K562 (cell line): ENCODE measurements around the gene FAM53A. TPM values are rescaled to one million over a fixed set of nuclear protein-coding genes. Genes with fewer than 3 reads are reported as not detected.

Source experiments
- GATA2 ChIP-seq: sonication (generic); formaldehyde crosslinking; IDR thresholded peaks from 2 replicates; pipeline ENCODE4 v1.4.0; 2020; ENCODE audit warnings: mild to moderate bottlenecking, missing genetic modification reagents
- polyA plus RNA-seq, 8 experiments: library from polyadenylated mRNA; depleted of rRNA in 4 of 8; stranded (reverse) in 5 of 8; unstranded in 3 of 8; fragments of >200 nt; fragmentation: Nextera tagmentation in 2 of 8; fragmentation: Illumina TruSeq in 1 of 8; extraction: Ambion mirVana in 2 of 8; extraction: Trizol in 1 of 8; gene quantifications; 2 replicates each; pipeline versions ENCODE4 v1.2.1 to v1.2.3, GENCODE V29; 2011 to 2014; ENCODE audit warnings: inconsistent platforms in 1 of 8, missing spikeins in 1 of 8
- small RNA-seq: library from RNA; depleted of rRNA; stranded (forward); fragments of <200 nt; gene quantifications from one replicate; pipeline ENCODE3, GENCODE V24; 2014
- total RNA-seq, 7 experiments: library from RNA; depleted of rRNA in 6 of 7; stranded (reverse); fragments of >200 nt in 6 of 7; fragmentation: Illumina TruSeq in 2 of 7; extraction: Trizol in 2 of 7; gene quantifications; 2 replicates each; pipeline versions ENCODE4 v1.2.1 to v1.2.3, GENCODE V29; 2011 to 2021; ENCODE audit warnings: low replicate concordance in 1 of 7
- TF ChIP-seq, protein P1 (sequence below), 2 experiments: fragments of 450-650 bp in 1 of 2; sonication (generic) in 1 of 2; formaldehyde crosslinking in 1 of 2; IDR thresholded peaks; 2 replicates each; pipeline versions ENCODE4 v1.7.1 to v1.9.0; 2016 to 2022; ENCODE audit warnings: inconsistent platforms in 1 of 2, mild to moderate bottlenecking in 1 of 2, missing genetic modification reagents in 1 of 2
- TF ChIP-seq, protein P2 (sequence below): sonication (generic); formaldehyde crosslinking; IDR thresholded peaks from 2 replicates; pipeline ENCODE4 v1.8.0; 2022; ENCODE audit warnings: missing genetic modification reagents, mild to moderate bottlenecking, moderate library complexity, borderline replicate concordance
- TF ChIP-seq, protein P3 (sequence below): fragments of 450-650 bp; IDR thresholded peaks from 2 replicates; pipeline ENCODE4 v1.6.1; 2016; ENCODE audit warnings: mild to moderate bottlenecking

The FAM53A gene
- total and polyA plus RNA-seq, 9 of the 15 experiments (the other 6 are each of a cell fraction or from before 2014, with no cell fraction given): 0.53 to 2.7 (median 1.4) TPM; not detected in 2

DNA sequence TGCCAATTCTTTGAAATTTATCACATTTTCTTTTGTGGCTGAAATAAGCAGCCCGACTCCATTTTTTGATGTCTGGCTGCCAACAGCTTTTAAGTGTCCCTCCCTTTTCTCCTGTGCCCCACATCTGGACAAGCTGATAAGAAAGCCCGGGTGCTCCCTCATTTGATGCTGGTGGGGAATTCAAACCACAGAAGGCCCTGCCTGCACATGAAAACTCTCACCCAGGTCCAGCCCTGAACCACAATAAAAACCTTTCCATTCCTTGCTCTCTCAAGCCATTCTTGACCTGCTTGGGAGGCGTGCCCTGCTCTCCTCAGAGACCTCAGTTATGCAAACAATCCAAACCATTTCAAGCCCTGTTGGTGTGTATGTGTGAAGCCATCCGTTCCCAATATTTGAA, 93.9 kb downstream of the FAM53A start (continued):
- TF ChIP-seq, protein P1, sequence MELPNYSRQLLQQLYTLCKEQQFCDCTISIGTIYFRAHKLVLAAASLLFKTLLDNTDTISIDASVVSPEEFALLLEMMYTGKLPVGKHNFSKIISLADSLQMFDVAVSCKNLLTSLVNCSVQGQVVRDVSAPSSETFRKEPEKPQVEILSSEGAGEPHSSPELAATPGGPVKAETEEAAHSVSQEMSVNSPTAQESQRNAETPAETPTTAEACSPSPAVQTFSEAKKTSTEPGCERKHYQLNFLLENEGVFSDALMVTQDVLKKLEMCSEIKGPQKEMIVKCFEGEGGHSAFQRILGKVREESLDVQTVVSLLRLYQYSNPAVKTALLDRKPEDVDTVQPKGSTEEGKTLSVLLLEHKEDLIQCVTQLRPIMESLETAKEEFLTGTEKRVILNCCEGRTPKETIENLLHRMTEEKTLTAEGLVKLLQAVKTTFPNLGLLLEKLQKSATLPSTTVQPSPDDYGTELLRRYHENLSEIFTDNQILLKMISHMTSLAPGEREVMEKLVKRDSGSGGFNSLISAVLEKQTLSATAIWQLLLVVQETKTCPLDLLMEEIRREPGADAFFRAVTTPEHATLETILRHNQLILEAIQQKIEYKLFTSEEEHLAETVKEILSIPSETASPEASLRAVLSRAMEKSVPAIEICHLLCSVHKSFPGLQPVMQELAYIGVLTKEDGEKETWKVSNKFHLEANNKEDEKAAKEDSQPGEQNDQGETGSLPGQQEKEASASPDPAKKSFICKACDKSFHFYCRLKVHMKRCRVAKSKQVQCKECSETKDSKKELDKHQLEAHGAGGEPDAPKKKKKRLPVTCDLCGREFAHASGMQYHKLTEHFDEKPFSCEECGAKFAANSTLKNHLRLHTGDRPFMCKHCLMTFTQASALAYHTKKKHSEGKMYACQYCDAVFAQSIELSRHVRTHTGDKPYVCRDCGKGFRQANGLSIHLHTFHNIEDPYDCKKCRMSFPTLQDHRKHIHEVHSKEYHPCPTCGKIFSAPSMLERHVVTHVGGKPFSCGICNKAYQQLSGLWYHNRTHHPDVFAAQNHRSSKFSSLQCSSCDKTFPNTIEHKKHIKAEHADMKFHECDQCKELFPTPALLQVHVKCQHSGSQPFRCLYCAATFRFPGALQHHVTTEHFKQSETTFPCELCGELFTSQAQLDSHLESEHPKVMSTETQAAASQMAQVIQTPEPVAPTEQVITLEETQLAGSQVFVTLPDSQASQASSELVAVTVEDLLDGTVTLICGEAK (IDR thresholded peaks at IDR 0.05): no peak
- TF ChIP-seq, protein P1 (CRISPR knock-in tag; IDR thresholded peaks at IDR 0.05): no peak
- TF ChIP-seq, protein P2, sequence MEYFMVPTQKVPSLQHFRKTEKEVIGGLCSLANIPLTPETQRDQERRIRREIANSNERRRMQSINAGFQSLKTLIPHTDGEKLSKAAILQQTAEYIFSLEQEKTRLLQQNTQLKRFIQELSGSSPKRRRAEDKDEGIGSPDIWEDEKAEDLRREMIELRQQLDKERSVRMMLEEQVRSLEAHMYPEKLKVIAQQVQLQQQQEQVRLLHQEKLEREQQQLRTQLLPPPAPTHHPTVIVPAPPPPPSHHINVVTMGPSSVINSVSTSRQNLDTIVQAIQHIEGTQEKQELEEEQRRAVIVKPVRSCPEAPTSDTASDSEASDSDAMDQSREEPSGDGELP (CRISPR knock-in tag): peak; percentile 47; the same call in 1 of the 2 replicates
- TF ChIP-seq, protein P3, sequence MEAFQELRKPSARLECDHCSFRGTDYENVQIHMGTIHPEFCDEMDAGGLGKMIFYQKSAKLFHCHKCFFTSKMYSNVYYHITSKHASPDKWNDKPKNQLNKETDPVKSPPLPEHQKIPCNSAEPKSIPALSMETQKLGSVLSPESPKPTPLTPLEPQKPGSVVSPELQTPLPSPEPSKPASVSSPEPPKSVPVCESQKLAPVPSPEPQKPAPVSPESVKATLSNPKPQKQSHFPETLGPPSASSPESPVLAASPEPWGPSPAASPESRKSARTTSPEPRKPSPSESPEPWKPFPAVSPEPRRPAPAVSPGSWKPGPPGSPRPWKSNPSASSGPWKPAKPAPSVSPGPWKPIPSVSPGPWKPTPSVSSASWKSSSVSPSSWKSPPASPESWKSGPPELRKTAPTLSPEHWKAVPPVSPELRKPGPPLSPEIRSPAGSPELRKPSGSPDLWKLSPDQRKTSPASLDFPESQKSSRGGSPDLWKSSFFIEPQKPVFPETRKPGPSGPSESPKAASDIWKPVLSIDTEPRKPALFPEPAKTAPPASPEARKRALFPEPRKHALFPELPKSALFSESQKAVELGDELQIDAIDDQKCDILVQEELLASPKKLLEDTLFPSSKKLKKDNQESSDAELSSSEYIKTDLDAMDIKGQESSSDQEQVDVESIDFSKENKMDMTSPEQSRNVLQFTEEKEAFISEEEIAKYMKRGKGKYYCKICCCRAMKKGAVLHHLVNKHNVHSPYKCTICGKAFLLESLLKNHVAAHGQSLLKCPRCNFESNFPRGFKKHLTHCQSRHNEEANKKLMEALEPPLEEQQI: 0 out of 2 replicates have a peak, but pooled peaks have one; percentile 9
- TF ChIP-seq GATA2 (CRISPR knock-in tag): peak; percentile 67

Small RNAs within 50 kb of the gene (small RNA-seq; reads per million reads assigned to genes)
- not detected for gene RF00019

Other genes with a start within 250 kb of the FAM53A start
- gene SLBP, start 28.0 kb upstream of the FAM53A start, total RNA-seq (2014; rRNA removed): 185 and 221 TPM in 2 replicates
- gene SLBP, start 28.0 kb upstream of the FAM53A start, total RNA-seq (2014; rRNA removed; fragmentation: Illumina TruSeq; extraction: Trizol): 161 and 175 TPM in 2 replicates
- gene SLBP, start 28.0 kb upstream of the FAM53A start, total RNA-seq (2015; rRNA removed; fragmentation: Illumina TruSeq; extraction: Trizol): 148 and 164 TPM in 2 replicates
- gene SLBP, start 28.0 kb upstream of the FAM53A start, total RNA-seq (2021): 123 and 128 TPM in 2 replicates
- 121 and 191 TPM in 2 replicates for gene SLBP, start 28.0 kb upstream of the FAM53A start, polyA plus RNA-seq (2011; rRNA removed)
- 171 and 214 TPM in 2 replicates for gene SLBP, start 28.0 kb upstream of the FAM53A start, polyA plus RNA-seq (2014; fragmentation: Illumina TruSeq; extraction: Trizol)
- 10 to 100 TPM; 49.4 to 81.8 TPM for gene SLBP, start 28.0 kb upstream of the FAM53A start, polyA plus RNA-seq (2014; fragmentation: Nextera tagmentation; extraction: Ambion mirVana)
- gene SLBP, start 28.0 kb upstream of the FAM53A start, polyA plus RNA-seq (2014; rRNA removed): 157 and 162 TPM in 2 replicates
- 34.3 and 44.0 TPM in 2 replicates for gene TMEM129, start 37.0 kb upstream of the FAM53A start, total RNA-seq (2014; rRNA removed)
- gene TMEM129, start 37.0 kb upstream of the FAM53A start, total RNA-seq (2014; rRNA removed; fragmentation: Illumina TruSeq; extraction: Trizol): 5.8 and 7.8 TPM in 2 replicates
- 18.4 and 20.4 TPM in 2 replicates for gene TMEM129, start 37.0 kb upstream of the FAM53A start, total RNA-seq (2015; rRNA removed; fragmentation: Illumina TruSeq; extraction: Trizol)
- gene TMEM129, start 37.0 kb upstream of the FAM53A start, total RNA-seq (2021): 40.0 and 40.3 TPM in 2 replicates
- 17.9 and 28.9 TPM in 2 replicates for gene TMEM129, start 37.0 kb upstream of the FAM53A start, polyA plus RNA-seq (2011; rRNA removed)
- 18.8 and 24.3 TPM in 2 replicates for gene TMEM129, start 37.0 kb upstream of the FAM53A start, polyA plus RNA-seq (2014; fragmentation: Illumina TruSeq; extraction: Trizol)
- gene TMEM129, start 37.0 kb upstream of the FAM53A start, polyA plus RNA-seq (2014; fragmentation: Nextera tagmentation; extraction: Ambion mirVana): under 1 TPM; 0.34 to 0.53 TPM
- gene TMEM129, start 37.0 kb upstream of the FAM53A start, polyA plus RNA-seq (2014; rRNA removed): 42.9 and 47.2 TPM in 2 replicates
- gene TACC3, start 37.2 kb upstream of the FAM53A start, total RNA-seq (2014; rRNA removed): 66.3 and 80.2 TPM in 2 replicates
- gene TACC3, start 37.2 kb upstream of the FAM53A start, total RNA-seq (2014; rRNA removed; fragmentation: Illumina TruSeq; extraction: Trizol): 47.1 and 49.7 TPM in 2 replicates
- 52.1 and 55.6 TPM in 2 replicates for gene TACC3, start 37.2 kb upstream of the FAM53A start, total RNA-seq (2015; rRNA removed; fragmentation: Illumina TruSeq; extraction: Trizol)
- 112 and 122 TPM in 2 replicates for gene TACC3, start 37.2 kb upstream of the FAM53A start, total RNA-seq (2021)
- gene TACC3, start 37.2 kb upstream of the FAM53A start, polyA plus RNA-seq (2011; rRNA removed): 50.3 and 50.8 TPM in 2 replicates
- 95.2 and 122 TPM in 2 replicates for gene TACC3, start 37.2 kb upstream of the FAM53A start, polyA plus RNA-seq (2014; fragmentation: Illumina TruSeq; extraction: Trizol)
- gene TACC3, start 37.2 kb upstream of the FAM53A start, polyA plus RNA-seq (2014; fragmentation: Nextera tagmentation; extraction: Ambion mirVana): 1 to 10 TPM; 1.9 to 2.8 TPM
- gene TACC3, start 37.2 kb upstream of the FAM53A start, polyA plus RNA-seq (2014; rRNA removed): 90.1 and 102 TPM in 2 replicates
- gene FGFR3, start 109.0 kb upstream of the FAM53A start, total RNA-seq (2014; rRNA removed): 39.9 and 43.8 TPM in 2 replicates
- gene FGFR3, start 109.0 kb upstream of the FAM53A start, total RNA-seq (2014; rRNA removed; fragmentation: Illumina TruSeq; extraction: Trizol): 6.3 and 6.5 TPM in 2 replicates
- 12.7 and 14.1 TPM in 2 replicates for gene FGFR3, start 109.0 kb upstream of the FAM53A start, total RNA-seq (2015; rRNA removed; fragmentation: Illumina TruSeq; extraction: Trizol)
- 47.8 and 60.4 TPM in 2 replicates for gene FGFR3, start 109.0 kb upstream of the FAM53A start, total RNA-seq (2021)
- gene FGFR3, start 109.0 kb upstream of the FAM53A start, polyA plus RNA-seq (2011; rRNA removed): 20.4 and 21.7 TPM in 2 replicates
- gene FGFR3, start 109.0 kb upstream of the FAM53A start, polyA plus RNA-seq (2014; fragmentation: Illumina TruSeq; extraction: Trizol): 8.4 and 22.9 TPM in 2 replicates
- gene FGFR3, start 109.0 kb upstream of the FAM53A start, polyA plus RNA-seq (2014; fragmentation: Nextera tagmentation; extraction: Ambion mirVana): 1 to 10 TPM; 1.2 to 1.7 TPM
- gene FGFR3, start 109.0 kb upstream of the FAM53A start, polyA plus RNA-seq (2014; rRNA removed): 48.9 and 51.5 TPM in 2 replicates
- 99.1 and 118 TPM in 2 replicates for gene LETM1, start 171.8 kb upstream of the FAM53A start, total RNA-seq (2014; rRNA removed)
- gene LETM1, start 171.8 kb upstream of the FAM53A start, total RNA-seq (2014; rRNA removed; fragmentation: Illumina TruSeq; extraction: Trizol): 26.9 and 33.1 TPM in 2 replicates
- 48.3 and 49.6 TPM in 2 replicates for gene LETM1, start 171.8 kb upstream of the FAM53A start, total RNA-seq (2015; rRNA removed; fragmentation: Illumina TruSeq; extraction: Trizol)
- gene LETM1, start 171.8 kb upstream of the FAM53A start, total RNA-seq (2021): 105 and 109 TPM in 2 replicates
- 28.3 and 38.6 TPM in 2 replicates for gene LETM1, start 171.8 kb upstream of the FAM53A start, polyA plus RNA-seq (2011; rRNA removed)
- gene LETM1, start 171.8 kb upstream of the FAM53A start, polyA plus RNA-seq (2014; fragmentation: Illumina TruSeq; extraction: Trizol): 35.0 and 44.2 TPM in 2 replicates
- 1 to 10 TPM; 3.9 to 5.6 TPM for gene LETM1, start 171.8 kb upstream of the FAM53A start, polyA plus RNA-seq (2014; fragmentation: Nextera tagmentation; extraction: Ambion mirVana)
- 67.7 and 72.0 TPM in 2 replicates for gene LETM1, start 171.8 kb upstream of the FAM53A start, polyA plus RNA-seq (2014; rRNA removed)
- gene NSD2, start 187.1 kb upstream of the FAM53A start, total RNA-seq (2014; rRNA removed): 51.8 and 60.7 TPM in 2 replicates
- 76.3 and 81.4 TPM in 2 replicates for gene NSD2, start 187.1 kb upstream of the FAM53A start, total RNA-seq (2014; rRNA removed; fragmentation: Illumina TruSeq; extraction: Trizol)
- gene NSD2, start 187.1 kb upstream of the FAM53A start, total RNA-seq (2015; rRNA removed; fragmentation: Illumina TruSeq; extraction: Trizol): 55.7 and 58.8 TPM in 2 replicates
- 112 and 126 TPM in 2 replicates for gene NSD2, start 187.1 kb upstream of the FAM53A start, total RNA-seq (2021)
- gene NSD2, start 187.1 kb upstream of the FAM53A start, polyA plus RNA-seq (2011; rRNA removed): 48.5 and 59.2 TPM in 2 replicates
- 62.7 and 74.1 TPM in 2 replicates for gene NSD2, start 187.1 kb upstream of the FAM53A start, polyA plus RNA-seq (2014; fragmentation: Illumina TruSeq; extraction: Trizol)
- 1 to 10 TPM; 6.4 to 9.7 TPM for gene NSD2, start 187.1 kb upstream of the FAM53A start, polyA plus RNA-seq (2014; fragmentation: Nextera tagmentation; extraction: Ambion mirVana)
- 53.5 and 58.5 TPM in 2 replicates for gene NSD2, start 187.1 kb upstream of the FAM53A start, polyA plus RNA-seq (2014; rRNA removed)